Right lobe of liver (tissue), 6 donors: ENCODE data around the gene PZP. TPM values are rescaled to one million over a fixed set of nuclear protein-coding genes. Genes with fewer than 3 reads are reported as not detected.

ENCODE experiments used
- ATAC-seq, 4 donors: fragments of 200-7000 bp; cut with Tn5 transposase; one replicate each; pipeline ENCODE4 v1.9.1; 2020; ENCODE audit warnings: mild to moderate bottlenecking in 4 of 4, moderate library complexity in 4 of 4
- DNase-seq, 3 donors: peaks; one replicate each; pipeline ENCODE4 v3.0.0-alpha.2; 2020
- H3K27ac ChIP-seq, 3 donors: fragments of 200-600 bp; one replicate each; pipeline ENCODE4 v1.8.0; 2022
- H3K27me3 ChIP-seq, 2 donors: fragments of 200-600 bp; one replicate each; pipeline ENCODE4 v1.8.0; 2022
- H3K36me3 ChIP-seq, 4 donors: fragments of 200-600 bp; sonication (generic) in 1 of 4; one replicate each; pipeline versions ENCODE4 v1.5.1 to v1.8.0; 2017 to 2022; ENCODE audit warnings: control low read depth in 1 of 4
- H3K4me1 ChIP-seq, 4 donors: fragments of 200-600 bp; sonication (generic) in 1 of 4; one replicate each; pipeline versions ENCODE4 v1.5.1 to v1.8.0; 2017 to 2022; ENCODE audit warnings: control low read depth in 1 of 4
- H3K4me3 ChIP-seq, 3 donors: fragments of 200-600 bp; one replicate each; pipeline ENCODE4 v1.8.0; 2022
- H3K9me3 ChIP-seq, 4 donors: fragments of 200-600 bp; sonication (generic) in 1 of 4; one replicate each; pipeline versions ENCODE4 v1.5.1 to v1.8.0; 2017 to 2022; ENCODE audit warnings: control low read depth in 1 of 4
- POLR2A ChIP-seq: fragments of 450-650 bp; IDR thresholded peaks from one replicate; pipeline ENCODE4 v1.6.1; 2017; ENCODE audit warnings: antibody characterized with exemption, mild to moderate bottlenecking
- WGBS: methylation state at CpG from one replicate; pipeline ENCODE4 v1.1.6; 2018; ENCODE audit warnings: low coverage, low lambda C conversion rate; ENCODE audit not compliant: insufficient coverage; ENCODE audit errors: missing lambda C conversion rate; 5-methylcytosine and 5-hydroxymethylcytosine counted together
- intact Hi-C, 2 donors: fragments of 100-400 bp; cut with DNase I; formaldehyde crosslinking; loops; one replicate each; pipeline versions ENCODE4 v1.11.2 to v1.14.1; 2022
- total RNA-seq, 6 experiments: library from RNA; depleted of rRNA in 2 of 6; stranded (reverse); fragments of >200 nt in 2 of 6; fragmentation: NEBNext Ultra II Directional in 3 of 6; extraction: Animal tissue kit (Norgen Biotek cat#: 25700) in 3 of 6; gene quantifications; one replicate each; pipeline versions ENCODE4 v1.1.0 to v1.2.4, GENCODE V29; 2016 to 2023
- TF ChIP-seq, protein P1 (sequence below), 4 donors: fragments of 200-600 bp in 3 of 4; fragments of 450-650 bp in 1 of 4; IDR thresholded peaks; one replicate each; pipeline versions ENCODE4 v1.5.1 to v1.8.0; 2016 to 2022; ENCODE audit warnings: antibody characterized with exemption in 4 of 4, mild to moderate bottlenecking in 2 of 4
- donor health status: DM: no; HTN: yes; CAD: no.
- donor health status: DM: no; HTN: no; CAD: no.
- donor health status: DM: no; HTN: no; CAD: no.
- donor health status: DM: no; HTN: yes; CAD: no.
- donor health status: DM: no; HTN: yes; CAD: no.

Gene PZP
- total RNA-seq, 6 experiments from 2014 or later = 0.86 to 158 (median 11.1) TPM

DNA sequence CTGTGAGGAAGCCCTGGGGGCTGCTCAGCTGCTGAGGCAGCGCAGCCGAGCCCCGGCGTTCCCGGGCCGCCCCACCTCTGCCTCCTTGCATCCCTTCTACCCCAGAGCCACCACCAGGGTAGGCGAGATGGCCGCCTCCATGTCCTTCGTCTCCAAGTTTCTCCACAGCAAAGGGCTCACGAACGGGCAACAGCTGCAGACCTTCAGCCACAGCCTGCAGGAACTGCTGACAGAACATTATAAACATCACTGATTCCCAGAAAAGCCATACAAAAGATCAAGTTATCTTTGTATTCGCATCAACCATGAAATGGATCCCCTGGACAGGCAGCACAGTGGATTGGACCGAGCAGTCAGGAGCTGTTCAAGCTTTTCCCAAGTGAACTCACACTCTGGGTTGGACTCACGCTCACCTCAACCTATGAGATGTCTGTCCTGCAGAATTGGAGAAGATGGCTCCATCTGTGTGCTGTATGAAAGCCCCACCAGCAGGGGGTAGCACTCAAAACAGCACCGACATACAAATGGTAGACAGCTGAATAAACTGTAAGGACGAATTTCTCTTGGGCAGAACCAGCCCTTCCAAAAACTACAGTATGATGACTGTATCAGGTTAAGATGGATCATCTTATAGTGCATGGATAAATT is 73.1 kb downstream of the PZP start:
- no peaks in the 10 kb centered on the region for H3K9me3 ChIP-seq
- H3K27me3 ChIP-seq = no peaks in the 10 kb centered on the region
- peaks cover 0 to 32% (median 11%) of the 10 kb centered on the region in 4 donors for H3K4me1 ChIP-seq
- DNase-seq (no peak), ATAC-seq (peak; percentile 39 to 70 (median 52))
- peak overlapping the region in 2 of 3 donors; percentile 5 to 12 for H3K4me3 ChIP-seq
- H3K36me3 ChIP-seq = no peaks in the 10 kb centered on the region
- WGBS = 78% methylated on average over 14 of the region's 16 CpGs
- peak overlapping the region in 2 of 3 donors; percentile 10 to 43 for H3K27ac ChIP-seq
- TF ChIP-seq, protein P1, sequence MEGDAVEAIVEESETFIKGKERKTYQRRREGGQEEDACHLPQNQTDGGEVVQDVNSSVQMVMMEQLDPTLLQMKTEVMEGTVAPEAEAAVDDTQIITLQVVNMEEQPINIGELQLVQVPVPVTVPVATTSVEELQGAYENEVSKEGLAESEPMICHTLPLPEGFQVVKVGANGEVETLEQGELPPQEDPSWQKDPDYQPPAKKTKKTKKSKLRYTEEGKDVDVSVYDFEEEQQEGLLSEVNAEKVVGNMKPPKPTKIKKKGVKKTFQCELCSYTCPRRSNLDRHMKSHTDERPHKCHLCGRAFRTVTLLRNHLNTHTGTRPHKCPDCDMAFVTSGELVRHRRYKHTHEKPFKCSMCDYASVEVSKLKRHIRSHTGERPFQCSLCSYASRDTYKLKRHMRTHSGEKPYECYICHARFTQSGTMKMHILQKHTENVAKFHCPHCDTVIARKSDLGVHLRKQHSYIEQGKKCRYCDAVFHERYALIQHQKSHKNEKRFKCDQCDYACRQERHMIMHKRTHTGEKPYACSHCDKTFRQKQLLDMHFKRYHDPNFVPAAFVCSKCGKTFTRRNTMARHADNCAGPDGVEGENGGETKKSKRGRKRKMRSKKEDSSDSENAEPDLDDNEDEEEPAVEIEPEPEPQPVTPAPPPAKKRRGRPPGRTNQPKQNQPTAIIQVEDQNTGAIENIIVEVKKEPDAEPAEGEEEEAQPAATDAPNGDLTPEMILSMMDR (IDR thresholded peaks at IDR 0.05) = peak; percentile 32 to 71 (median 46)
- TF ChIP-seq POLR2A = no peak
- intact Hi-C loops = no loop called here

DNA sequence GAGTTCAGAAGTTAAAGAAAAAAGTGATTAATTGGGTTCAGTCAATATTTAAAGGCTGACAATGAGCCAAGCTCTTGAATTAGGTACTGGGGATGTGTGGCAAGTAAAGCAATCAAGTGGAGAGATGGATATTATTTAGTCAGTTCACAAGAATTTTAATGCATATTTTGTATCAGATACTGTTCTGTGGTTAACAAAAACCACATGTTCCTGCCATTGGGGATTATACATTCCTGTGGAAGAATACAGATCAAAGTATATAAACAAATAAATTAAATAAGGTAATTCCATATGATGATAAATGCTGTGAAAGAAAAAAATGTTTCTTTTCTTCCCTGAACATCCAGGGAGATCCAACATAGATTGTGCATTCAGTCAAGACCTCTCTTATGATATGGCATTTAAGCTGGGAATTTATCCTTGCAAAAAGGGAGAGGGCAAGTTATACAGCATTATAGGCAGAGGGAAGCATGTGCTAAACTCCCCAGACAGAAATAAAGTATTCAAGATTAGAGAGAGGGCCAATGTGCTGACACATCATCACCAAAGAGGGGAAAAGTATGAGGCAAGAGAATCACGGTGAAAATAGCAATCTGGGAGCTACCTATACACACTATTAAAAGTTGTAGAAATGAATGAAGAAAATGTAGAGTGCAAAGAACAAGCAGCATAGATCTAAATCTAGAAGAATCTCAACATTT is 74.8 kb downstream of the PZP start:
- Histone ChIP-seq H3K4me3 (no peak overlapping the region), H3K4me1 (peaks cover 0 to 32% (median 11%) of the 10 kb centered on the region in 4 donors), H3K36me3 (no peaks in the 10 kb centered on the region), H3K27ac (peak overlapping the region in 2 of 3 donors; percentile 38 to 75), H3K27me3 (no peaks in the 10 kb centered on the region), H3K9me3 (no peaks in the 10 kb centered on the region)
- intact Hi-C loops = no loop called here
- 15% methylated on average over 1 of the region's 1 CpG for WGBS
- peak in 2 of 4 donors; percentile 19 to 43 for ATAC-seq
- TF ChIP-seq POLR2A = no peak
- TF ChIP-seq, protein P1 (IDR thresholded peaks at IDR 0.05) = no peak
- no peak for DNase-seq

DNA sequence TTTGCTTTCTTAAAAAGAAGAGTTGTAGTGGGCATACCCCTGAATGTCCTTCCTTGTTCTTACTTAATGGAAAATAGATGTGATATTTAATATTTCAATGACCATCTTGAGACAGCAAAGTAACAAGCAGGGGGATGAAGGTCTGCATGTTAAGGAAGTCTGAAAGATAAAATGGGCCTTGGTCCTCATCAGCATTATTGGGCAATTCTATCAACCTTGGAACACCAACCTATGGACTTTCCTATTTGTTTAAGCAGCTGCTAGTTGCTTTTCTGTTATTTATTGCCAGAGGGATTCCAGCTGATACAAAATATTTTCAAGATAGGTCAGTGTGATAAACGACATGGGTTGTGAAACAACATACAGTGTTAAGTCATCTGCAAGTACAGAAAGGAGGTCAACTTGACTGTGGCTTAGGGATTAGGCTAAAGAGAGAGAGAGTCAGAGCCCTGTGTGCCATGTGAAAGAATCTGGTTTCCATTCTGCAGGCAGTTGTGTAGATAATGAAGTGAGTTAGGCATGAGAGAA is 76.1 kb downstream of the PZP start:
- no peaks in the 10 kb centered on the region for H3K27me3 ChIP-seq
- no peaks in the 10 kb centered on the region for H3K36me3 ChIP-seq
- intact Hi-C loops = no loop called here
- H3K27ac ChIP-seq = peak overlapping the region; percentile 14 to 75 (median 67)
- TF ChIP-seq POLR2A = peak; percentile 29
- TF ChIP-seq, protein P1 (IDR thresholded peaks at IDR 0.05) = no peak
- H3K4me1 ChIP-seq = peaks cover 0 to 32% (median 11%) of the 10 kb centered on the region in 4 donors
- H3K9me3 ChIP-seq = no peaks in the 10 kb centered on the region
- no peak overlapping the region for H3K4me3 ChIP-seq
- DNase-seq (peak in 1 of 3 donors; percentile 48), ATAC-seq (peak; percentile 66 to 80 (median 74))
- 7% methylated on average over 1 of the region's 1 CpG for WGBS

DNA sequence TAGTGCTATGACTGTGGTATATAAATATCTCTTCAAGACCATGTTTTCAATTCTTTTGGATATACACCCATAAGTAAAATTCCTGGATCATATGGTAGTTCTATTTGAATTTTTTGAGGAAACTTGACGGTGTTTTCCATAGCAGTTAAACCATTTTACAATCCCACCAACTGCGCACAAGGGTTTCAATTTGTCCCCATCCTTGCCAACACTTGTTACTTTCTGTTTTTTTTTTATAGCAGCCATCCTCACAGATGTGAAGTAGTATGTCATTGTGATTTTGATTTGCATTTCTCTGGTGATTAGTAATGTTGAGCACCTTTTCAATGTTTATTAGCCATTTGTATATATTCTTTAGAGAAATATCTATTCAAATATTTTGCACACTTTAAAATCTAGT is 78.0 kb downstream of the PZP start:
- Histone ChIP-seq H3K27me3 (no peaks in the 10 kb centered on the region), H3K4me3 (no peak overlapping the region), H3K27ac (no peak overlapping the region), H3K4me1 (peaks cover 0 to 32% (median 11%) of the 10 kb centered on the region in 4 donors), H3K36me3 (no peaks in the 10 kb centered on the region), H3K9me3 (no peaks in the 10 kb centered on the region)
- ATAC-seq (no peak), DNase-seq (no peak)
- WGBS = 66% methylated on average over 2 of the region's 2 CpGs
- TF ChIP-seq, protein P1 (IDR thresholded peaks at IDR 0.05) = no peak
- TF ChIP-seq POLR2A = no peak
- intact Hi-C loops = no loop called here
